Upper lobe of left lung (tissue), 4 donors: Measurements from ENCODE around the gene COPG2.

ENCODE experiments used
- CTCF ChIP-seq, 6 experiments: fragments of 450-650 bp in 4 of 6; fragments of 200-600 bp in 2 of 6; sonication (generic) in 2 of 6; IDR thresholded peaks; one replicate each; pipeline ENCODE4 v1.5.1; 2016 to 2019; ENCODE audit warnings: antibody characterized with exemption in 6 of 6
- EP300 ChIP-seq, 4 donors: sonication (generic); formaldehyde crosslinking; IDR thresholded peaks; one replicate each; pipeline ENCODE4 v1.5.1; 2017; ENCODE audit warnings: antibody characterized with exemption in 4 of 4, control low read depth in 2 of 4

DNA sequence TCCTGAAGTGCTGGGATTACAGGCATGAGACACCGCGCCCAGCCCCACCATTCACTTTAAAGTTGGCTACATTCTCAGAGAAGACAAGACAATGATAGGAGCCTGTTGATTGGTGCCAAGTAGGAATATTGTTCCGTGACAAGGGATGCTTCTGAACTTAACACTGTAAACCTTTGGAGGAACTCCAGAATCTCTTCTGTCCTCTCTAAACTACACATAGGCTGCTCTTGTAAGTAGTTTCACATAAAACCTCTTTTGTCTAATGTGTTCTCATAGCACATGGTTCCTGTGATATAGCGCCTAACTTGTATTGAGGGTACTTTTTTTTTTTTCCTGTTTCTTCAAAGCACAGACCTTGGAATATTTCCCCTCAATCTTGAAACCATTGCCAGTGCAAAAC, 3.6 kb upstream of the COPG2 start:
- TF ChIP-seq EP300 (IDR thresholded peaks at IDR 0.05) (no peak), CTCF (IDR thresholded peaks at IDR 0.05) (no peak)
